Measurements from ENCODE around the gene ASZ1. TPM values are rescaled to one million over a fixed set of nuclear protein-coding genes. Genes with fewer than 3 reads are reported as not detected.
"Not testable (repeated sequence)": the region's sequence is repeated elsewhere in the genome, so short reads cannot be mapped to it uniquely, and the experiment has no call there.

The ASZ1 gene
- under 0.01 TPM in 2 replicates for total RNA-seq

- H3K4me3 ChIP-seq (ENCODE audit: low read depth, low read length), result no peak within 1 kb of the TSS
- no peak for TF ChIP-seq CTCF (IDR thresholded peaks at IDR 0.05; ENCODE audit: insufficient read depth, low read depth, low read length)
- DNase-seq (ENCODE audit: low read depth), result no peak
These were observed at the start of gene ASZ1 for GRCh38 chr7:117427258-117427701. TSS of gene ASZ1 (minus strand) at chr7:117427493. CDS start at chr7:117427460, 33 bp downstream.

GRCh38 chr7:117476557-117477215 is 49.4 kb upstream of the ASZ1 start:
- DNase-seq (ENCODE audit: low read depth), result peak; percentile 42
- no peak overlapping the region for H3K4me3 ChIP-seq (ENCODE audit: low read depth, low read length)
- no peak for TF ChIP-seq CTCF (IDR thresholded peaks at IDR 0.05; ENCODE audit: insufficient read depth, low read depth, low read length)

- DNase-seq (ENCODE audit: low read depth), result no peak
- TF ChIP-seq CTCF (IDR thresholded peaks at IDR 0.05; ENCODE audit: insufficient read depth, low read depth, low read length), result no peak
These were observed 45.0 kb upstream of the ASZ1 start for GRCh38 chr7:117472335-117472734.

GRCh38 chr7:117470777-117471176 is 43.5 kb upstream of the ASZ1 start:
- DNase-seq (ENCODE audit: low read depth), result no peak
- no peak overlapping the region for H3K4me3 ChIP-seq (ENCODE audit: low read depth, low read length)
- TF ChIP-seq CTCF (IDR thresholded peaks at IDR 0.05; ENCODE audit: insufficient read depth, low read depth, low read length), result no peak

More at GRCh38 chr7:117472335-117472734, 45.0 kb upstream of the ASZ1 start:
- no peak overlapping the region for H3K4me3 ChIP-seq (ENCODE audit: low read depth, low read length)

GRCh38 chr7:117468174-117468573 is 40.9 kb upstream of the ASZ1 start:
- no peak for TF ChIP-seq CTCF (IDR thresholded peaks at IDR 0.05; ENCODE audit: insufficient read depth, low read depth, low read length)
- H3K4me3 ChIP-seq (ENCODE audit: low read depth, low read length), result no peak overlapping the region
- DNase-seq (ENCODE audit: low read depth), result no peak

- not testable (repeated sequence) for DNase-seq (ENCODE audit: low read depth)
These were observed 33.5 kb upstream of the ASZ1 start for GRCh38 chr7:117460815-117461214.

GRCh38 chr7:117459735-117460134 is 32.4 kb upstream of the ASZ1 start:
- no peak for DNase-seq (ENCODE audit: low read depth)
- H3K4me3 ChIP-seq (ENCODE audit: low read depth, low read length), result no peak overlapping the region
- no peak for TF ChIP-seq CTCF (IDR thresholded peaks at IDR 0.05; ENCODE audit: insufficient read depth, low read depth, low read length)

More at GRCh38 chr7:117460815-117461214, 33.5 kb upstream of the ASZ1 start:
- not testable (repeated sequence) for H3K4me3 ChIP-seq (ENCODE audit: low read depth, low read length)

All from fibroblast of villous mesenchyme (primary cell).